GM19035 (cell line): Measurements from ENCODE around the gene PDCD4.

ENCODE experiments used
- ATAC-seq: cut with Tn5 transposase; IDR thresholded peaks from one replicate; pipeline ENCODE4 v1.9.1; 2021; ENCODE audit not compliant: unreplicated experiment

PDCD4 gene

DNA sequence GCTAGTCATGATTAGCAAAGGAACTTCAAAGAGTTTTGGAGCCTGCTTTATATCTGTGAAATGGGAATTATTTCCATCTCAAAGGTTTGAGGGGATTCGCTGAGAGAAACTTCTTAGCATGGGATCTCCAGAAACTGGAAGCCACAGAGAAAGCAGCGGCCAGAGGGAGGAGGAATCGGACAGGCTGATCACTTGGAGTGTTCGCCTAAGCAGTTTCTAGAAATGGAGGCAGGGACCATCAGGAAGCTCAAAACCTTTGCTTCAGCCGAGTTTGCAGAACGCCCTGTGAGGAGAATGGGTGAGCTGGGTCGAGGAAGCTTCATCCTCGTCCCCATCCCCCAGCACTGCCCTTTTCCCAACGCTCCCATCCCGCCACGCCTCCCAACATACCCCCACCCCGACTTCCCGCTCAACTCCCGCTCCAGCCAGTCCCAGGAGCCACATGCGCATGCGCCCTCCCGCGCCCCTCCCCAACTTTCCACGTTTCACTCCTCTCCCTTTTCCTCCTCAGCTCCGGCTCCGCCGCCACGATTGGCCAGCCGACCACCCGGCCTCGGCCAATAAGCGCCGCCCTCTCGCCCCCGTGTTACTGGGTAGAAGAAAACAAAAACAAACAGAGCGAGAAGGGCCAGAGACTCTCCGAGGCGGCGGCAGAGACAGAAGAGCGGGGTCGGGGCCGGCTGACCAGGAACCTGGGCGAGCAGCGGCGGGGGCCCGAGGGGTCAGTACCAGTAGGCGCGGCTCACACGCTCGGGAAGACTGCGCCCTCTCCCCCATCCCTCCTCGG is at the start of gene PDCD4:
PDCD4 (plus strand) TSS at position 631 of the 787 bp plus-strand sequence. CDS start 4,100 bp downstream, outside the sequence.
- ATAC-seq = peak; percentile 79

DNA sequence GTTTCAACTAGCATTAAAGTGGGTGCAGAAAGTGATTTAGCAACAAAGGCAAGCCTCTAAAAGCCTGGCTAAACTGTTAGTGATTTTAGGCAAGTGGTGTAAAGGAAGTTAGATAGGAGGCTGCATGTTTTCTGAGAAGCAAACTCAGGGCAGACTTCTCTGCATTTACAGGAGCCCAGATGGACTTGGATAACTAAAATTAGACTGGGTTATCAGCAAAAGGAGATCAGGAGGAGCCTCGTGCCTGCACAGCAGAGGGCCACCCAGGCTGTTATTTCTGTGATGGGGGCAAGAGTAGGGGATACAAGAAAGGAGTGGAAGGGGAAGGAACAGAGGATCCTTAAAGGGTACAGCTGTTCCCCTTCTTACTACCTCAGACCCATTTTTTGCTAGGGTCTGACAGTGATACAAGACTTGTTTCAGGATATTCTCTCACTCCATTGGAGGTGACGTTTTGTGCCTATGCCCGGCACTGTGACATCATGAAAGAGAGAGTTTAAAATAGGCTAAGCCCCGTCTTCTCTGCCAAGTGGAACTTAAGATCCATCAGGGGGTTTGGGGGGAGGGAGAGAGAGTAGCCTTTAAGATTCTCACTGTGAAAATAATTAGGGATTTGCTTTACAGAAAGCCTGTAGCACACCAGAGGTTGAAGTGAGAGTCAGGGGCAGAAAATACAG is 49.6 kb upstream of the PDCD4 start:
- no peak for ATAC-seq

DNA sequence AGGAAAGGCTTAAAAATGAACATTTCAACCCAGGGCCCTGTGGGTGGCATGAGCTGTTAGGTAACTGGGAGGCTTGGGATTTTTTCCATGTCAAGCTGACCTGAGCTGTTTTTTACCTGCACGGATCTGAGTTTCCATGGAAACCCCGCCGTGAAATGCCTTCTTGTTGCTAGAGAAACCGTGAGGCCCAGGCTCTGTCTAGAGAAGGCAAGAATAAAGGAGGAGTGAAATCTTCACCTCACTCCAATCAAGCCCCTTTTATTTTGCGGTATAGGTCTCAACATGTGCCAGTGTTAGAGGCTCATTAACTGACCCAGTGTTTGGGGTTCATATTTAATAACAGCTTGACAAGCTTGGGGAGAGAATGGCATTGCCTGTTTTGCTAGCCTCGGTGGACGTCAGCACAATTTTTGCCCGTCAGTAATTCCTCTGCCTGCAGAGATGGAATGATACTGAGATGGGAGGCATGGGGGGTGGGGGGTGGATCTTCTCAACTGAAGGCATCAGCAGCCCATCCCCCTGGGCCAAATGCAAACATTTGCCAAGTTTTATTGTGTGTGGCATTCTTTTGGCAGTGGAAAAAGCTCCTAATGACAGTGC is 48.9 kb upstream of the PDCD4 start:
- ATAC-seq = no peak

DNA sequence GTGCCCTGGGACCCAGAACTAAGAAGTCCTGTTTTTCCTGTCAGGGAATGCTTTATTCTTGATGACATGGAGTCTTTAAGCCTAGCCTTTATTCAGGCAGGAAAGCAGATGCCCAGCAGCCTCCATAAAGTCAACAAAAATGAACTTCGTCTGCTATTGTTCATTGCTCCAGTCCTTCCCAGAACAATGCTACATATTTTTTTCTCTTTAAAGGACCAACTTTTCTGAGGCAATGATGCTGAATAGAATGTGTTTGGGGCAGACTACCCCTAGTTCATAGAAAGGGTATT is 47.6 kb upstream of the PDCD4 start:
- ATAC-seq = no peak

DNA sequence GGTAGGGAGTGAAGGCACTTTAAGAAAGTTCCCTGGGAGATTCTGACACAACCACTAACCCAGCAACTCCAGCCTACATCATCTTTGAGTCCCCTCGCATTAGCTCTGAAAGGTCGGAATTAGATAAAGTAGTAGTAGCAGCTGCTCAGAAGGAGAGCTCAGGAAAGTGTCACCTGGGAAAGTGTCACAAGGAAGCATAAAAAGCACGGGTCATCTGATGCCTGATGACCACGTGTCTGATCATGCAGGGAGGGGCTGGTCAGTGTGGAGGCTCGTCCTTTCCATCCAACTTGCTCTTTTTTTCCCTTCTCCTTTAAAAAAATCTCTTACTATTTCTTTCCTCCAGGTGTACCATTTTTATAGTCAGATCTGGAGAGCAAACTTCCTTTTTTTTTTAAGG is 47.1 kb upstream of the PDCD4 start:
- ATAC-seq = no peak

DNA sequence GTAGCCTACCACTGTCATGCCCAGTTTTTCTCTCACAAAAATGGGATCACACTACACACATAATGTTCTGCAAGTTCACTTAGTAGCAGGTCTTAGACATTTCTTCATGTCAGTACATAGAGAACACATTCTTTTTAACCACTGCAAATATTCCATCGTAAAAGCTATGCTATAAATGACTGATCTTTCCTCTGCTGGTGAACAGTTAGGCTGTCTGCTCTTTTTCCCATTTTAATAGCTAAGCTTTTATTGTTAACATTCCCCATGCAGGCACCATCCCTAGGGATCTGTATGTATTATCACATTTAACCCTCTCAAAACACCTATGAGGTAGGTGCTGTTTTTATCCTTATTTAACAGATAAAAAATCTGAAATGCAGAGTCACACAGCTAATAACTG is 46.2 kb upstream of the PDCD4 start:
- ATAC-seq = no peak

DNA sequence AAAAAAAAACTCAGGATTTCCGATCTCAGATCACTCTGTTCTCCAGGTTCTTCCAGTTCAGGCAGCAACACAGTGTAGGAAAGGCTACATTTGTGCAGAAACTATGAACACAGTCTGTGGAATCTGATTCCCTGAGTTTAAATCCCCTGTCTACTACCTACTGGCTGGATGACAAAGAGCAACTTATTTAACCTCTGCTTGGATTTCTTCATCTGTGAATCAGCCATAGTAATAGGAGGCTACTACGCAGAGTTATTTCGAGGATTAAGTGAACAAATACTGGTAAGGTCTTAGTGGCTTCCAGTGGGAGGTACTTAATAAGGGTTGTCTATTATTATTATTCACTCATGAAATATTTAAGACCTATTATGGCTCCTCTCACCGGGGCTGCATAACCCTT is 44.3 kb upstream of the PDCD4 start:
- ATAC-seq = no peak

DNA sequence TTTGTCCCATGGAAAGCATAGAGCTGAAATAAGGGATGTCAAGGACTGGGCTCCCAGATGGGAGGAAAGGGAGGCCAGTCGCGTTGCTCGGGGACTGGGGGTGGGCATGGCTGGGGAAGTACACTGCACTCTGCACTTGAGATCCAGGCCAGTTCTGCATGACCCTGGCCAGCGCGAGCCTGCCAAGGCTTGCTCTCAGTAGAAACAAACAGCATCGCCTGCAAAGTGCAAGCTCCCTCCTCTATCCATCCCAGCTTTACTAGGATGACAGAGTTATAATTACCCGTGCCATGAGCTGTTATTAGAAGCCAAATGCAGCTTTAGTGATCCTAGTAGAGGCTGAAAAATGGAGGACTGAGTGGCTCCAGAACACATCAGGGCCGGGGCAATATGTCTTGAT is 43.9 kb upstream of the PDCD4 start:
- ATAC-seq = no peak

DNA sequence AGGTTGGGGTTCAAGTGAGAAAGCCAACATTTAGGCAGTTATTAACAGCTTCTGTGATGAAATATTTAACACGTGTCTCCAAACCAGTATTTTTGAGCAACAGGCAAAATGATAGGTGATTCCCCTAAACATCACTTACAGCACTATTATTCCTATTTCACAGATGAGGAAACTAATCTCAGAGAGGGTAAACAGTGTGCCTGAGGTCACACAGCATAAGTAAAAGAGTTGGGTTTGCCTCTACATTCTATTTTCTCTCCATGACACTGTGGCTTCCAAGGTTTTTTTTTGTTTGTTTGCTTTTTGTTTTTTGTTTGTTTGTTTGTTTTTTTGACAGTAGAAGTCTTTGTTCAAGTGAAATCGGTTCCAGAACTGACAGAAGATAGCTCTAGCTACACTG is 43.2 kb upstream of the PDCD4 start:
- ATAC-seq = no peak

DNA sequence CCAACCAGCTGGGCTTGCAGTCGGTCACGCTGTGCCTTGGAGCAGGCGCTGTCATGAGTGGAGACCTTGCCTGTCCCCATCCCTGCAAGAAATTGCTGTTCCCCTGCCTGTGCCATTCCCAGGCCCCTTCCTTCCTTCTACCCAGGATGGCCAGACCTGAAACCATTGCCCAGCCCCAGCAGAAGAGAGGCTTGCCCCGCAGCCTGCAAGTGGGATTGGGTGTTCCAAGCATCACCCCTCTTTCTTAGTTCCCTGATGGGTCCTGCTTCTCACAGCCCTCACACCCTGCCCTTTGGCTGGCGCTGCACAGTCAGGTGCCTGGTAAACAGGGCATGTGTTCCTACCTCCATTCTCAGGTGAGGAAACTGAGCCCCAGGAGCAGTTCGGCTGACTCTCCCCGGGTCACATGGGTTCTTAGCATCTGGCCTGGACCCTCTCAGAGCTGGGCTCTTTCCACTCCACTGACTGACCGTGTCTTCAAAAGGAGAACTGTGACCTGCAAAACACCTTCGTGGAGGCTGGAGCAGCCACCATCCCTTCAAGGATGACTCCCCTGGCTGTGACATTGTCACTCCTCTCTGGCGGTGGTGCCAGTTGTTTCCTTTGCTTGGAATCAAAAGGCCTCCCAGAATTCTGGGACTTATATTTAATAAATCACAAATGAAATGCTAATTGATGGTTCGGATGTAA is 41.9 kb upstream of the PDCD4 start:
- no peak for ATAC-seq

DNA sequence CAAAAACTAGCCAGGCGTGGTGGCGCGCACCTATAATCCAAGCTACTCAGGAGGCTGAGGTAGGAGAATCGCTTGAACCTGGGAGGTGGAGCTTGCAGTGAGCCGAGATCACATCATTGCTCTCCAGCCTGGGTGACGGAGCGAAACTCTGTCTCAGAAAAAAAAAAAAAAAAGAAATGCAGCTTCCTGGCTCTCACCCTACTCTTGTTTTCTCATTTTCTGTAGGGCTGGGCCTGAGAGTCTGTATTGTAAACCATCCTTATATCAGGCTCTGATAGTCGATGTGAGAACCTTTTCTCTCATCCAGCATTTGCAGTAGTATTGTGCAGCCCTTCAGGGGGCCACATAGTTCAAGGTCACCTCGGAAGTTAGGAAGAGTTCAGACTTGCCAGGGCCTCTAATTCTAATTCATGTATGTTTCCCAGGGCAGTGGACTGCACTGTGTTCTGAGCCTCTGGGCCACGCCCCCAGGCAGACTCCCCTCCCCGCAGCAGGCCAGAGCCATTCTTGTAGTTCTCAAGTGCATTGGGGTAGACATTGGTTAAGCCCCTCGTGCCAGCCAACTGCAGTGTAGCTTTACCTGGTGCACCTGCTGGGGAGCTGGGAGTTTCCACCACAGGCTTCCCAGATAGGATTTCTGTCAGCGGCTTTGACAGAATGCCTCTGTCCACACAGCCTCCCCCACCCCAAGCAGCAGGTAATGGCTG is 38.3 kb upstream of the PDCD4 start:
- ATAC-seq = no peak

DNA sequence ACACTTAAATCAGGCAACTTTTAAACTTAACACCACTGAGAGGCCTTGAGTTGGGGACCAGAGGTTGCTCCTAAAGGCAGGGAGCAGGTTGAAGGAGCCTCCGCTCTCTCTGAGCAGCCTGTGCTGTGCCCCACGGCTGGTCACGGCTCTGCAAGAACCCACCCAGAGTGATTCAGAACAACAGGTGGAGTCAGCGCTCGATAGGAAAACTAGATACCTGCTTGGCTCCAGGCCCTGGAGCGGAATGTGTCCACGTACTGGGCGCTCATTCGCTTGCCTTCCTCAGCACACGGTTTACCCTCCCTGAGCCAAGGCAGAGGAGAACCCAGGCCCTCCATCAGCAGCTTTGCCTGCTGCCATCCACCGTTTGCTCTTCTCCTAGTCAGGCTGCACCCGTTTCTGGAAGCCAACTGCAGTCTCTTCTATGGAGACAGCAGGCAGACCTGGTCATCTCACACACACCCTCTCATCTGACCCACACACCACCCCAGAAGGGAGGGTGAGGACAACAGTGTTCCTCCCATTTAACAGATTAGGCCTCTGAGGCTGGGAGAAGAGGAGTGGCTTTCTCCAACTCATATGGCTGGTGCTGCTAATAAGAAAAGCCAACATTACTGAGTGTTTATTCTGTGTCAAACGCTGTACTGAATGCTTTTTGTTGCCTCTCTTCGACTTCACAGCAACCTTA is 37.6 kb upstream of the PDCD4 start:
- no peak for ATAC-seq

DNA sequence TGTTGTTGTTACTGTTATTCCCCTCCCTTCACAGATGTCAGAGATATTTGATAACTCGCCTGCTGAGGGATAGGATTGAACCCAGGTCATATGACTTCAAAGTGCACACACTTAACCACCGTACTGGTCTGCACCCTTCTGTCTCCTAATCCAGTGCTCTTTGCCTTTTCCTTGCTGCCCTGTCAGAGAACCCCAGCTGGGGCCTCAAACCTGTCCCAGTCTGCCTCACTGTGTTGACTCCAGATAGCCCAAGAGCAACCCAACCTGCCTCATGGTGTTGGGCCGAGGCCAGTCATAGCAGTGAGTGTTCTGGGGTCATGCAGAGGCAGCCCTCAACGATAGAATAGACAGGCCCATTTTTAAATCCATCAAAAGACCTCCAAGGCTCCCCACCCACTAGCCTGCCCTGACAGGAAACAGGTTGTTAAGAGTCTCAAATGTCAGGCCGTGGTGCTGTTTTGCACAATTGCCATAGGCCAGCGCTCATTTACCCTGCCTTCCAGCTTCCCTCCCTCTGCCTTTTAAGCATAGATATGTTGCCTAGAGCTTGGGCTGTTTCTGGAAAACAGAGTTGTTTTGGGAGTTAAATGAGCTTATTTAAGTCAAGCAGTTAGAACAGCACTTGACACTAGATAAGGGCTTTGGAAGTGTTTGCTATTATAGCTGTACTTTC is 37.0 kb upstream of the PDCD4 start:
- ATAC-seq = no peak

DNA sequence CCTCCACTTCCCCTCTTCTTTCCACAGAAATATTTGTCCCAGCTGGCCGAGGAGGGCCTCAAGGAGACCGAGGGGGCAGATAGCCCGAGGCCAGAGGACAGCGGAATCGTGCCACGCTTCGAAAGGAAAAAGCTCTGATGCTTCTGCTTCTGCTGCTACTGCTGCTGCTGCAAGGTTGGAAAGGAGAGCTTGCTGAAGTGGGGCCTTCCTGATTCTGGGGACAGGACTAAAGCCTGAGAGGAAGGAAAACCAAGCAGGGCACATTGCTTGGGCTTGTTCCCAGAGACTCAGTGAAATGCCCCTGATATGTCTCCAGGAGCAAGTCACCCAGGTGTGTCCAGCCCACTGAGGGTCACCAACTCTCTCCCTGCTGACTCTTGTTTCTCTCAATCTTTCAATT is 35.9 kb upstream of the PDCD4 start:
- no peak for ATAC-seq

DNA sequence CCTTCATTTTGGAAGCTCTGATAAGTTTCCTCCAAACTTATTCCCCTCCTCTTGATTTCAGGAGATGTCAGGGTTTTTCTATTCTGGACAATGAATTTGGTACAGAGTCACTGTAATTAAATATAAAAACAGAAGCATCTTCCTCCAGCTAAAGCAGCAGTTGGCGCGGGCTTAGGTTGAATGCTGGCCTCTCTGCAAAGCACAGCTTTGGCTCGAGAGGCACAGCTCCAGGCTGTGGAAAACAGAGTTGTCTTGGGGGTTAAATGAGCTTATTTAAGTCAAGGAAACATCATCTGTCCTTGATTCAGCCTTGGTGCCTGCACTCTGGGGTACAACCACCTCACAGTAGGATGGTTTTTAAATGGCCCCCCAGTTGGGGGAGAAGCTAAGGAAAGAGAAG is 35.0 kb upstream of the PDCD4 start:
- no peak for ATAC-seq

DNA sequence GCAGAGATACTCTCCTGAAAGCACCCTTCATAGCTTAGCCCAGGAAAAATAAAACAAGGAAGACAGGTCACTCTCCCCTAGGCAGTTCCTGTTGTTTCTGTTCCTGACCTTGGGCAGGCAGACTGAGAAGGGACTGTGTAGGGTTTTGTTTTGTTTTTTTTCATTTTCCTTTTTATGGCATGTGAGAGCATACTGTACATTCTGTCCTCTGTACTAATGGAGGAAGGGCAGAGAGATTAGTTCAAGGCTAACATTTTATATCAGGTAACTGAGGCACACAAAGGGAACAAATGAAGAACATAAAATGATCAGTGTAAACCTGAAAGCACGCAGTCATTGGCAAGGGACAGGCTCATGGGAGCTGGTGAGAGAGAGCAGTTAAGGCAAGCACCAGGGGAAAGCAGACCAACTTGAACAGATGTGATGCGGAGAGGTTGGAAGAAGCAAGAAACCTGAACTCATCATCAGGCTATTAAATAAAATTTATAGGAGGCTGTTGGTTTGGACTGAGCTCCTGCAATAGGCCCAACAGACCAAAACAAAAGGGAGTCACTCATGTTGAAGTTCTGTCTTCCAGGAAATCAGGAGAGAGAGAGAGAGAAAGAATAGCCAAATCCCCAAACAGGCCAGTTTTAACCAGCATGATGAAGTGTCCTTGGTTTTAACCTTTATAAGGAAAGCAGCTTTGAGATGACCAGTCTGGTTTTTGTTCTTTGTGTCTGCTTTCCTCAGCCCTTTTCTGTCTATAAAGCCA is 34.1 kb upstream of the PDCD4 start:
- no peak for ATAC-seq

DNA sequence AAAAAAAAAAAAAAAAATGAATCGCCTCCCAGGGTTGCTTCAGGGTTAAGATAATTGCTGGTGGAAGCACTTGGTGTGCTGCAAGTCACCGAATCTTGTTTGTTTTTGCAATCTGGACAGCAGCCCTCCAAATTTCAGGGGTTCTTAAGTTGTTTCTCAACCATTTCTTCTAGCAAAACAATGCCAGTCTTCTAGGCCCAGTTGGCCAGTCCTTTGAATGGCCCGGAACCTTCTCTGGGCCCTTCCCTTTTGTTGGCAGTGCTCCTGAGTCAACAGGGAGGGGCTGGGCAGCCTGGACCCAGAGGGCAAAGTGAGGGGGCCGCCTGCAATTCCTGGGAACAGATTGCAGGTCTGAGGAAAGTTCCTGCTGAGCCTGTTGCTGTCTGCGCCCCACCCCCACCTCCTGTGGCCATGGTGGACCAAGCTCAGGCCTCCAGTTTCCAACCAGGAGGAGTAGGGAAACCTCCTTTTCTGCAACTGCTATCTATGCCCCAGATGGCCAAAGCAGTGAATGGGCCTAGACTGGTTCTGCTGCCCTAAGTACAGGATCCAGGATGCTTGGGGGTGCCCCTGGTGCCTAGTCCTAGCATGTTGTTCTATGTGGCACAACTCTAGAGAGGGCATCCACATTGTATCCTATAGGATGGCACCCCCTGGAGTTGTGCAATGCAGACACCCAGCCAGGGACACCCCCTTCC is 31.4 kb upstream of the PDCD4 start:
- ATAC-seq = no peak

DNA sequence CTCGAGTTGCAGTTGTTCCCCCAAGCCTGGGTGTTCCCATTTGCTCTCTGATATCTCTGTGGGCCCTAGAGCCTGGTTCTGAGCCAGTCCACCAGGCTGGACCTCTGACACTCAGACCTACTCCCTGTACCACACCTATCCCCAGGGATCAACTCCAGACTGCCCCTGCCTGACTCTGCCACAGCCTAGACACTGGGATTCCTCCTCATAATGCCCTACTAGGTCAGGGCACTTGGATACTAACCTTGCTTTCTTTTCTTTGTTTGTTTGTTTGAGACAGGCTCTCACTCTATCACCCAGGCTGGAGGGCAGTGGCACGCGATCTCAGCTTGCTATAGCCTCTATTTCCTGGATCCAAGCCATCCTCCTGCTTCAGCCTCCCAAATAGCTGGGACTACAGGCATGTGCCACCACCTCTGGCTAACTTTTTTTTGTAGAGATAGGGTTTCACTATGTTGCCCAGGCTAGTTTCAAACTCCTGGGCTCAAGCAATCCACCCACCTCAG is 30.8 kb upstream of the PDCD4 start:
- ATAC-seq = no peak
